ENCODE measurements around the gene XYLT2. TPM values are rescaled to one million over a fixed set of nuclear protein-coding genes. Genes with fewer than 3 reads are reported as not detected.

Gene XYLT2
- total RNA-seq, 4 donors from 2014 or later: 27.6 to 32.3 (median 29.9) TPM

DNA sequence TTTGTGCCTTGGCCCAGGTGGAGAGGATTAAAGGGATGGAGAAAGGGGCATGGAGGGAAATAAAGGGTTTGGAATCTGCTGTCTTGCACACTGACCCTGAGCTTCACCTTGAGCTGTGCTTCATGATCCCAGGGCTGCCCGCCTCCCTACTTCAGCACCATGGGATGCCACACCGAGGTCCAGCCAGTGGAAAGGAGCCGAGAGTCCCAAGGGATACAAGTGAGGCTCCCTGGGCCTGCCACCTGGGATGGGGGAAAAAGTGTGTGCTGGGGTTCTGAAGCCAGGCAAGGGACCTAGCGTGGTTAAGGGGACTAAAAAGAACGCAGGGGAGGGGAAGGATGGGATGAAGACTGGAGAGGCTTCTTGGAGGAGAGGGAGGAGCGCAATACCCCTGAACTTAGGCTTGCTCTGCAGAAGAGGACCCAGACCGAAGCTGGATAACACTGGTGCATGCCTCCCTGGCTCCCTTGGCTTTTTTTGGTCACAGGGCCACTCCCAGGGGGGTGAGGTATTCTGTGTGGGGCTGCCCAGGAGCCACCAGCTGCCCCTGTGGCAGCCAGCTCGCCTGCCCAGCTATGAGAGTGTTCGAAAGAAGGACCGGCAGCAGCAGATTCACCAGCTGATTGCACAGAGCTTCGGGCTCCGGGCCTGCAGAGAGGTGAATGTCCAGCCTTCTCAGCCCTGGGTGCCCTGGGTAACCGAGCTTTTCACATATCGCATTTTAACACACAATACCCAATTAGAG is 19.9 kb downstream of the XYLT2 start:
- Histone ChIP-seq H3K4me1 (peaks cover 0 to 28% (median 17%) of the 10 kb centered on the region in 4 donors), H3K9me3 (no peaks in the 10 kb centered on the region), H3K36me3 (peaks cover 0 to 63% (median 28%) of the 10 kb centered on the region in 3 donors), H3K4me3 (no peak overlapping the region), H3K27me3 (no peaks in the 10 kb centered on the region), H3K27ac (no peak overlapping the region)
- DNase-seq (ENCODE audit: low spot score in 2 of 2): no peak
- 85 to 86% methylated on average over 14 of the region's 14 CpGs for WGBS, 2 donors
- TF ChIP-seq POLR2A (IDR thresholded peaks at IDR 0.05) (no peak), CTCF (IDR thresholded peaks at IDR 0.05) (no peak), EP300 (IDR thresholded peaks at IDR 0.05) (no peak)

GRCh38 chr17:50367401-50367800 is 21.5 kb downstream of the XYLT2 start:
- Histone ChIP-seq H3K27me3 (no peaks in the 10 kb centered on the region), H3K36me3 (peaks cover 0 to 61% (median 28%) of the 10 kb centered on the region in 3 donors), H3K9me3 (no peaks in the 10 kb centered on the region), H3K27ac (no peak overlapping the region), H3K4me1 (peaks cover 0 to 40% (median 26%) of the 10 kb centered on the region in 4 donors), H3K4me3 (no peak overlapping the region)
- 77 to 100% methylated on average over 1 of the region's 1 CpG for WGBS, 2 donors
- TF ChIP-seq EP300 (IDR thresholded peaks at IDR 0.05): no peak
- no peak for TF ChIP-seq CTCF (IDR thresholded peaks at IDR 0.05)
- TF ChIP-seq POLR2A (IDR thresholded peaks at IDR 0.05): no peak
- no peak for DNase-seq (ENCODE audit: low spot score in 2 of 2)

DNA sequence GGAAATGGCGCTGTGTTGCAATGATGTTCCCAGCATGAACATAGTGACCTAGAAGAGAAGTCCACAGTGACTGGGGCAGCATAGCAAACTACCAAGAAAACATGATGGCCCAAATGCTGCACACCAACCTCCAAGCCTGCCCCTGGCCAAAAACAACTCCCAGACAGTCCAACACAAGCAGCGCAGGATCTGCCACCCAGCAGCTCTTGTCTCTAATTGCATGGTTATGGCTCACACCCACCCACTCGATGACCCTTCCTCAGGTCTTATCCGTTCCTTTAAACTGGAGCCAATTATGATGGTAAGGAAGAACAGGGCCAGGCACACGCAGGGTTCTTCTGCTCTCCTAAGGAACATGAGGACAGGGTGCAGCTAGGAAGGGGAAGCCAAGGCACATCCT is 24.1 kb downstream of the XYLT2 start:
- WGBS, 2 donors: 85 to 95% methylated on average over 5 of the region's 5 CpGs
- no peak for DNase-seq (ENCODE audit: low spot score in 2 of 2)

DNA sequence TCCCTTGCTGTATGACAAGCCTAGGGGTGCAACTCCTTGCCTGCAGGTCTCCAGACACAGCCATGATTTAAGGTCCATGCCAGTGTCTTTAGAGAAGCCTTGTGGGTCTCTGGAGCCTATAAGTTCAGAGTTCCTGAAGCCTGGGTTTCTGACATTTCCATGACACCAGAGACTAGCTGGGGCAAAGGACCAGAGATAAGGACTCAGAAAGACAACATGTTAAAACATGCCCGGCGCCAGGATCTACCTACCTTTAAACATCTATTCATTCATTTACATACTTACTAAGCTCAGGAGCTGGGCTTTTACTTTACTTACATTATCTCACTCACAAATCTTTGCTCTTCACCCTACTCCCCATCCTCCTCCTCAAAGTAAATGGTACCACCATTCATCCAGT is 25.6 kb downstream of the XYLT2 start:
- no peak for TF ChIP-seq POLR2A (IDR thresholded peaks at IDR 0.05)
- no peak for TF ChIP-seq EP300 (IDR thresholded peaks at IDR 0.05)
- no peak for TF ChIP-seq CTCF (IDR thresholded peaks at IDR 0.05)
- Histone ChIP-seq H3K4me1 (peaks cover 0 to 26% (median 16%) of the 10 kb centered on the region in 4 donors), H3K4me3 (no peak overlapping the region), H3K9me3 (no peaks in the 10 kb centered on the region), H3K27me3 (no peaks in the 10 kb centered on the region), H3K36me3 (peaks cover 0 to 40% (median 23%) of the 10 kb centered on the region in 3 donors), H3K27ac (no peak overlapping the region)
- 92 to 94% methylated on average over 2 of the region's 2 CpGs for WGBS, 2 donors
- DNase-seq (ENCODE audit: low spot score in 2 of 2): no peak

More for the DNA sequence above, 24.1 kb downstream of the XYLT2 start:
- no peaks in the 10 kb centered on the region for H3K27me3 ChIP-seq
- no peak overlapping the region for H3K27ac ChIP-seq
- H3K9me3 ChIP-seq: no peaks in the 10 kb centered on the region
- peaks cover 0 to 54% (median 28%) of the 10 kb centered on the region in 3 donors for H3K36me3 ChIP-seq
- TF ChIP-seq POLR2A (IDR thresholded peaks at IDR 0.05): no peak
- TF ChIP-seq CTCF (IDR thresholded peaks at IDR 0.05): no peak
- no peak for TF ChIP-seq EP300 (IDR thresholded peaks at IDR 0.05)
- peaks cover 0 to 26% (median 16%) of the 10 kb centered on the region in 4 donors for H3K4me1 ChIP-seq
- H3K4me3 ChIP-seq: no peak overlapping the region

DNA sequence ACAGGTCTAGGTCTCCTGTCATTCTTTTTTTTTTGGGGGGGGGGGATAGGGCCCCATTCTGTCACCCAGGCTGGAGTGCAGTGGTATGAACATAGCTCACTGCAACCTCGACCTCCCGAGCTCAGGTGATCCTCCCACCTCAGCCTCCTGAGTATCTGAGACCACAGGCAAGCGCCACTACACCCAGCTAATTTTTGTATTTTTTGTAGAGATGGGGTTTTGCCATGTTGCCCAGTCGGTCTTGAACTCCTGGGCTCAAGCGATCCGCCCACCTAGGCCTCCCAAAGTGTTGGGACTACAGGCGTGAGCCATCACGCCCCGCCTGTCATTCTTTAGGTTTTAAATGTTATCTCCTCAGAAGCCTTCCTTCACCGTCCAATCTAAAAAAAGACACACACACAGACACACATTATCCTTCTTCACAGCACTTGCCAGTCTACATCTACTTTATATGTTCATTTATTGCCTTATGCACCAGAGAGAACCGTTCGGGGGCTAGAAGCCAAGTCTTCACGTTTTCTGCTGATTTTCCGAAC is 26.4 kb downstream of the XYLT2 start:
- Histone ChIP-seq H3K27ac (peak overlapping the region; percentile 83 to 97 (median 96)), H3K4me1 (peaks cover 0 to 26% (median 16%) of the 10 kb centered on the region in 4 donors), H3K4me3 (peak overlapping the region; percentile 51 to 89 (median 72)), H3K27me3 (no peaks in the 10 kb centered on the region), H3K9me3 (no peaks in the 10 kb centered on the region), H3K36me3 (peaks cover 0 to 32% (median 23%) of the 10 kb centered on the region in 3 donors)
- no peak for DNase-seq (ENCODE audit: low spot score in 2 of 2)
- WGBS, 2 donors: 18 to 22% methylated on average over 14 of the region's 14 CpGs
- TF ChIP-seq CTCF (IDR thresholded peaks at IDR 0.05) (no peak), POLR2A (IDR thresholded peaks at IDR 0.05) (no peak), EP300 (IDR thresholded peaks at IDR 0.05) (no peak)

Data from tibial nerve (tissue), 4 donors.